Stimulated activated CD4-positive, alpha-beta T cell treated with anti-CD3 and anti-CD28 coated beads, Interleukin-2, amount 100 ng/mL, for 48 hours (primary cell): ENCODE measurements around the gene UQCC3.
A peak's percentile ranks its signal among the peaks of the same experiment; 100 is the strongest.

Source experiments
- DNase-seq, 2 donors: peaks; one replicate each; pipeline ENCODE4 v3.0.0-alpha.2; 2020

Gene UQCC3

DNA sequence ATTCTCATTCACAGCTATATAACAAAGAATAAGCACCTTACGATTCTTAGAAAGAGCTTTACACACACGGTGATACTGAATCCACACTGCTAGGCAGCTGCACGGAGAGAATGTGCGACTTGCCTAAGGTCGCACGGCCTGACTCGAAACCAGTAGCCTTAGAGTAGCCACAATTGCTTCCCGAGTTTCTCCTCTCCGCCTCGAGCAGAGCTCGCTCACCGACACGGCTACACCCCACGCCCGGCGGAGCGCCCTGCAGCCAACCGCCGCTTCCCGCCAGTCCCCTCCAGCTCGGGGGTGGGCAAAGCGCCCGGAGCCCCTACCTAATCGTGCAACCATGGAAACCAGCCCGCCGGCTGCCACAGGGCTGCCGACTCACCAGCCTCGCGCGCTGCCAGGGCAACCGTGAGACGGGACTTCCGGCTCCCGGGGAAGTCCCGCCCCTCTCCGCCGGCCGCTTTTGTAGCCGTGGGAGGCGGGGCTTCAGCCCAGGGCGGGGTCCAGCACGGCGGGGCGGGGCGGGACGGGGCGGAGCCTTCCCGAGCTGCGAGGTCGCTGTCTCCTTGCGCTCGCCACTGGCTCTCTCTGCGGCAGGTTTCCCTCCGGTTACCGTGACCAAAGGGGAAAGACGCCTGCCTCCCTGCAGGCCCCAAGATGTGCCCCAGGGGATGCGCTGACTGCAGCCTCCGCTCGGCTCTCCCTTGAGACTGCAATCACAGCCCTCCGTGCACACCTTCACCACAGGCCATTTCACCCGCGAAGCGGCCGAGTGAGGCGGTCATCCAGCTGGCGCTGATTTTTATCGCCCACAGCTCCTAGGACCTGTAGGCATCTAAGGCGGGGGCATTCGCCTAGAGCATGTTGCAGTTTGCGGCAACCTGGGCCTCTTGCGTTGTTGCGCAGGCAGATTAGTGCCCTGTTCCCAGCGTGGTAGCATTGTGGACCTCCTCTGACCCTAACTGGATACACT, 34.7 kb downstream of the UQCC3 start:
- peak; percentile 93 to 97 for DNase-seq

DNA sequence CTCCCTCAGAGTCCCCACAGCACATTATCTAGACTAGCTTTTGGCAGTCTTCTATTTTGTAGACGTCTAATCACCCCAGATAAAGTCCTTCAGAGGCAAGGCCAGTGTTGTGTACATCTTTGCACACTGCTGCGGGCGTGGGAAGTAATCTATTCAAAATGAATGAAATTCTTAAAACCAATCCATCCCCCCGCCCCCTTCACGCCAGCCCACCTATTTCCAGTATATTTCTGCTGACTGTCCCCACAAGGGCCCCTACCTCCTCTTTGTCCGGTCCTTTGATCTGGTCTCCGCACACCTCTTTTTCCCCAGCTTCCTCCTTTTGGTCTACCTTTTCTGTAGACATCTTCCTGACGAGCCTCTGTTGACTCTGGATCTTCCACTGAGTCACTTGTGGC, 35.4 kb downstream of the UQCC3 start:
- no peak for DNase-seq

DNA sequence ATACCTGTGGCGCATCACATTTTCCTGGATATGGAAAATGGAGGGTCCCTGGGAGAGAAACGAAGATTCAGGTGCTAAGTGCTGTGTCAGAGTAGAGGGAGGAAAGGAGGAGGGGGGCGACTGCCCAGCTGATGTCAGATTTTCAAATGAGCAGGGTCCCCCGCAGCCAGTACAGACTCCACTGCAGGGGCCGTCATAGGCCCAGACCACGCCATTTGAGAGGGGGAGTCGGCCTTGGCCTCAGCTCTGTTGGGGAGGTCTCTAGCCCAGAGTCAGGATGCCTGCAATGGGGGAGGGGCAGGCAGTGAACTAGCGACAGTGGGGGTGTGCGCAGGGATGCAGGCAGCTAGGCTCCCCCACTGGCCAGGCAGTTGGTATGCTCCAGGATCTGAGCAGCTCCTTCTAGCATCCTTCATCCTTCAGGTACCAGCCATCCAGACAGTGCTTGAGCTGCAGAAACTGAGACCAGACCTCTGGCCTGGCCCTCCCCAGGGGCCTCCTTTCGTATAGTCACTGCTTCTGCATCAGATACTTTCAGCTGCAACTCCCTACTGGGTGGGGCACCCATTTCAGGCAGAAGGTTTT, 35.9 kb downstream of the UQCC3 start, which contains the start of the genes BSCL2 and GNG3:
Gene BSCL2, minus strand, starts transcription at position 148 of the 585 bp plus-strand sequence. CDS start 229 bp downstream, outside the sequence.
Gene GNG3, plus strand, starts transcription at position 400 of the 585 bp plus-strand sequence. CDS start 620 bp downstream, outside the sequence.
- DNase-seq: no peak

DNA sequence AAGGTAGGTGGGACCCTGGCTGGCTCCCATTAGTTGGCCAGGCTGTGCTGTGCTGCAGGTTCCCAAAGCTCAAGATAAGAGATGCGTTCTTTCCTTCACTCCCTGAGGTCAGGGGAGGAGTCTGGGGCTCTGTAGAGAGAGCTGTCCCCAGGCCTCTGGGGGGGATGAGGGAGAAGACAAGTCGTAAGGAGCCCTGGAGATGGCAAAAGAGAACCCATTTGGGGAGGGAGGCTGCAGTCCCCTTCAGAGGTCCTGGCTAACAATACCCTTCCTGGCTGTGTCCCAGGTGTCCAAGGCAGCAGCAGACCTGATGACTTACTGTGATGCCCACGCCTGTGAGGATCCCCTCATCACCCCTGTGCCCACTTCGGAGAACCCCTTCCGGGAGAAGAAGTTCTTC, 36.9 kb downstream of the UQCC3 start:
- DNase-seq: no peak

DNA sequence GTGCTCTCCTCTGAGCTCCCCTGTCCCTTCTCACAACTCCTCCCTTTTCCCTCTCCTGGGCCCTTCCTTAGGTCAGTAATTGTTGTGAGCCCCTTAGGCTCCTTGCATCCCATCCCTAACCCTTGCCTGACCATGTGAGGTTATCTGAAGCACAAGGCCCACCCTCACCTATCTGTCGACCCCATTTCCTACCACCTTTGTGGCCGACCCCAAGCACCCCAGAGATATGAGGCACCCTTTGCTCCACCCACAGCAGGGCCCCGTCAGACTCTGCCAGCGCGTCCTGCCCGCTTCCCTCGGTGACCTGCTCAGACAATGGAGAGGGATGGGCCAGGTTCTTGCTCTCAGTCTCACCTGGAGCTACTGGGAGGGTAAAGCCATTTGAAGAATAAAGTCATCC, 37.3 kb downstream of the UQCC3 start:
- no peak for DNase-seq

GRCh38 chr11:62709247-62710000, 38.0 kb downstream of the UQCC3 start:
- peak; percentile 89 to 91 for DNase-seq

DNA sequence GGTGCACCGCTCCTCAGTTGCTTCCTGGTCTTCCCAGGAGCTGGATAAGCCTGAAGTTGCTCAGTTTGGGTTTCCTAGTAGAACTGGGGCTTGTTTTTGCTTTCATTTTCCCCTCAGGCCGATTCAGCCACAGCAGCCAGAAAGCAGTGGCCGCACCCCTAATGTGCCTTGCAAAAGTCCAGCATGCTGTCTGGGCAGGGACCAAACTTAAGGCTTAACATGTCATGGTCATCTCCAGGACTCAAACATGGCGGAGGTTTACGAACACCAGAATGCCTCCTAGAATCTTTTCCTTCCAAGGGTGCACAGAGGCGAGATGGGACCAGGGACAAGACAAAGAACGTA, 38.5 kb downstream of the UQCC3 start:
- no peak for DNase-seq

GRCh38 chr11:62712276-62712812, 40.9 kb downstream of the UQCC3 start:
- DNase-seq: no peak

DNA sequence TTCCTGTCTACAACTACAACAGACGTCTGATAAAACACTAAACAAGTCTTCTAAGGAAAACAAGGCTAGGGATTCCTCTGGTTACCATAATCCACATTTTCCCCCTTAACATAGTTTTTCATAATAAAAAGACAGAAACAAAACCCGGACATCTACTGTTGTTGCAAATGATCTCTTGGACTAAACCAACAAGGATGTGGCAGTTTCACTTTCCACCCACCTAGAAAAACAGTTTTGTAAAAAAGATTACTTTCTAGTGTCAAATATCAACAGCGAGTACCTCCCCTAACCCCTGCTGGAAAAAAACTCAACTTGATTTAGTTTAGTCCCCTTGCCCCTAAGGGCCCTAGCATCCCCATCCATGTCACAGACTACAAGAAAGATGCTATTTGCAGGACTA, 41.4 kb downstream of the UQCC3 start:
- DNase-seq: no peak

GRCh38 chr11:62713343-62713742, 41.9 kb downstream of the UQCC3 start:
- no peak for DNase-seq

GRCh38 chr11:62715150-62716130, 44.0 kb downstream of the UQCC3 start:
- no peak for DNase-seq

- no peak for DNase-seq
Observed at GRCh38 chr11:62716206-62716605, 44.7 kb downstream of the UQCC3 start.

- no peak for DNase-seq
Observed at GRCh38 chr11:62716816-62717215, 45.3 kb downstream of the UQCC3 start.

- no peak for DNase-seq
Observed at GRCh38 chr11:62719302-62719978, 48.0 kb downstream of the UQCC3 start.

DNA sequence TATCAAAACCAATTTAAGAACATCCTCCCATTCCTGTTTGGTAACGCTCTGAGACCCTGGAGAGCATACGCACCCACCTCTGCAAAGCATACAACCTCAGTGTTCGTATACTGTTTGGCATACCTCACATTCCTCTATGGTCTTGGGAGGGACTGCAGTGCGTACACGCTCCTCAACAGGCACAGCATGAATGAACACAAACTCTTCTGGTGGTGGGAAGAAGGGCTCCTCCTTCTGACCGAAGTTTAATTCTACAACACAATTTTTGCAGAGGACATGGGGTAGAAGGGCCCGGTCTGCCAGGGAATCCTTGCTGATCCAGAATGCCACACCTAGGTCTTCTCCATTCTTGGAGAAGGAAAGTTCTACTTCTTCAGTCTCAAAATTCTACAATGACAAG, 50.5 kb downstream of the UQCC3 start:
- DNase-seq: no peak
